ENCODE results near the gene RIMS1.

RIMS1 gene

GRCh38 chr6:72286911-72287311 is 400.6 kb downstream of the RIMS1 start:
- no peak overlapping the region for H3K27ac ChIP-seq (ENCODE audit: low read length)
- no peak overlapping the region for H3K9ac ChIP-seq (ENCODE audit: low read length)
- no peaks in the 10 kb centered on the region for H3K9me3 ChIP-seq (ENCODE audit: insufficient read depth, low read length)
- no peaks in the 10 kb centered on the region for H3K4me1 ChIP-seq (ENCODE audit: low read length)
- no peak overlapping the region for H3K4me2 ChIP-seq (ENCODE audit: low read length)
- no peaks in the 10 kb centered on the region for H4K20me1 ChIP-seq (ENCODE audit: insufficient read depth, low read length)
- no peaks in the 10 kb centered on the region for H3K79me2 ChIP-seq (ENCODE audit: low read length)
- TF ChIP-seq EZH2phosphoT487 (IDR thresholded peaks at IDR 0.05; ENCODE audit: low read depth): no peak
- no peak for TF ChIP-seq CTCF (IDR thresholded peaks at IDR 0.05; ENCODE audit: low read depth, low read length)
- H2AFZ ChIP-seq (ENCODE audit: low read depth, low read length): 0 out of 2 replicates have a peak overlapping the region, but pooled peaks have one; percentile 54
- no peaks in the 10 kb centered on the region for H3K27me3 ChIP-seq (ENCODE audit: low read depth, low read length)
- H3K4me3 ChIP-seq (ENCODE audit: low read length): no peak overlapping the region
- H3K36me3 ChIP-seq (replicated peaks; ENCODE audit: low read depth, low read length): no peaks in the 10 kb centered on the region

GRCh38 chr6:72287801-72288200 is 401.5 kb downstream of the RIMS1 start:
- Histone ChIP-seq H3K36me3 (replicated peaks; ENCODE audit: low read depth, low read length) (no peaks in the 10 kb centered on the region), H3K27ac (ENCODE audit: low read length) (no peak overlapping the region), H3K9ac (ENCODE audit: low read length) (no peak overlapping the region), H3K27me3 (ENCODE audit: low read depth, low read length) (no peaks in the 10 kb centered on the region), H3K4me2 (ENCODE audit: low read length) (no peak overlapping the region), H2AFZ (ENCODE audit: low read depth, low read length) (no peak overlapping the region), H4K20me1 (ENCODE audit: insufficient read depth, low read length) (no peaks in the 10 kb centered on the region), H3K9me3 (ENCODE audit: insufficient read depth, low read length) (no peaks in the 10 kb centered on the region), H3K4me3 (ENCODE audit: low read length) (no peak overlapping the region), H3K4me1 (ENCODE audit: low read length) (no peaks in the 10 kb centered on the region), H3K79me2 (ENCODE audit: low read length) (no peaks in the 10 kb centered on the region)
- TF ChIP-seq CTCF (IDR thresholded peaks at IDR 0.05; ENCODE audit: low read depth, low read length) (no peak), EZH2phosphoT487 (IDR thresholded peaks at IDR 0.05; ENCODE audit: low read depth) (no peak)

GRCh38 chr6:72288592-72288991 is 402.2 kb downstream of the RIMS1 start:
- no peak overlapping the region for H3K4me3 ChIP-seq (ENCODE audit: low read length)
- no peaks in the 10 kb centered on the region for H4K20me1 ChIP-seq (ENCODE audit: insufficient read depth, low read length)
- H3K9ac ChIP-seq (ENCODE audit: low read length): no peak overlapping the region
- H3K27ac ChIP-seq (ENCODE audit: low read length): no peak overlapping the region
- H3K9me3 ChIP-seq (ENCODE audit: insufficient read depth, low read length): no peaks in the 10 kb centered on the region
- peaks cover 4% of the 10 kb centered on the region; the same call in 1 of the 2 replicates for H3K4me1 ChIP-seq (ENCODE audit: low read length)
- no peak overlapping the region for H2AFZ ChIP-seq (ENCODE audit: low read depth, low read length)
- H3K79me2 ChIP-seq (ENCODE audit: low read length): no peaks in the 10 kb centered on the region
- H3K4me2 ChIP-seq (ENCODE audit: low read length): no peak overlapping the region
- no peak for TF ChIP-seq CTCF (IDR thresholded peaks at IDR 0.05; ENCODE audit: low read depth, low read length)
- no peak for TF ChIP-seq EZH2phosphoT487 (IDR thresholded peaks at IDR 0.05; ENCODE audit: low read depth)
- H3K27me3 ChIP-seq (ENCODE audit: low read depth, low read length): no peaks in the 10 kb centered on the region
- H3K36me3 ChIP-seq (replicated peaks; ENCODE audit: low read depth, low read length): no peaks in the 10 kb centered on the region

- TF ChIP-seq CTCF (IDR thresholded peaks at IDR 0.05; ENCODE audit: low read depth, low read length) (no peak), EZH2phosphoT487 (IDR thresholded peaks at IDR 0.05; ENCODE audit: low read depth) (no peak)
- 0 out of 2 replicates have a peak overlapping the region, but pooled peaks have one; percentile 17 for H3K4me2 ChIP-seq (ENCODE audit: low read length)
- H3K27ac ChIP-seq (ENCODE audit: low read length): no peak overlapping the region
- H3K4me1 ChIP-seq (ENCODE audit: low read length): peaks cover 4% of the 10 kb centered on the region; the same call in 1 of the 2 replicates
- H4K20me1 ChIP-seq (ENCODE audit: insufficient read depth, low read length): no peaks in the 10 kb centered on the region
- no peaks in the 10 kb centered on the region for H3K79me2 ChIP-seq (ENCODE audit: low read length)
- no peak overlapping the region for H3K9ac ChIP-seq (ENCODE audit: low read length)
- H3K4me3 ChIP-seq (ENCODE audit: low read length): no peak overlapping the region
- H3K36me3 ChIP-seq (replicated peaks; ENCODE audit: low read depth, low read length): no peaks in the 10 kb centered on the region
- H2AFZ ChIP-seq (ENCODE audit: low read depth, low read length): peak overlapping the region; percentile 53
- no peaks in the 10 kb centered on the region for H3K9me3 ChIP-seq (ENCODE audit: insufficient read depth, low read length)
- no peaks in the 10 kb centered on the region for H3K27me3 ChIP-seq (ENCODE audit: low read depth, low read length)
Observed at GRCh38 chr6:72290620-72291019, 404.3 kb downstream of the RIMS1 start.

Measured in OCI-LY3 (cell line).